K562 (cell line): Measurements from ENCODE around the gene GNG7. TPM values are rescaled to one million over a fixed set of nuclear protein-coding genes. Genes with fewer than 3 reads are reported as not detected.
A peak's percentile ranks its signal among the peaks of the same experiment; 100 is the strongest.

Experiments
- ATF1 ChIP-seq, 2 experiments: fragments of 450-650 bp in 1 of 2; IDR thresholded peaks; 2 replicates each; pipeline ENCODE4 v1.6.1; 2016; ENCODE audit warnings: missing compliant biosample characterization in 1 of 2, missing genetic modification characterization in 1 of 2
- BHLHE40 ChIP-seq: IDR thresholded peaks from 2 replicates; pipeline ENCODE4 v1.6.1; 2011; ENCODE audit warnings: low read length, improper control_type of control experiment
- CCAR2 ChIP-seq: fragments of 200-400 bp; formaldehyde crosslinking; IDR thresholded peaks from 2 replicates; pipeline ENCODE4 v1.6.1; 2017; ENCODE audit warnings: mild to moderate bottlenecking, low read depth, low read length
- CHD1 ChIP-seq: fragments of 200-600 bp; sonication (generic); IDR thresholded peaks from one replicate; pipeline ENCODE4 v1.6.1; 2012; ENCODE audit warnings: mild to moderate bottlenecking, moderate library complexity, low read length, inconsistent platforms
- CXXC5 ChIP-seq: fragments of 250-450 bp; sonication (Bioruptor Pico); IDR thresholded peaks from 2 replicates; pipeline ENCODE4 v1.8.0; 2022; ENCODE audit warnings: inconsistent platforms, mild to moderate bottlenecking, moderate library complexity
- ETV6 ChIP-seq, 3 experiments: fragments of 150-350 bp in 1 of 3; sonication (generic) in 1 of 3; formaldehyde crosslinking in 1 of 3; IDR thresholded peaks; 2 replicates each; pipeline versions ENCODE4 v1.6.1 to v1.8.0; 2014 to 2022; ENCODE audit warnings: borderline replicate concordance in 2 of 3, low read depth in 2 of 3, antibody characterized with exemption in 1 of 3, low read length in 1 of 3, mild to moderate bottlenecking in 1 of 3, missing genetic modification reagents in 1 of 3
- FIP1L1 ChIP-seq: fragments of 200-400 bp; formaldehyde crosslinking; IDR thresholded peaks from 2 replicates; pipeline ENCODE4 v1.6.1; 2018; ENCODE audit warnings: mild to moderate bottlenecking, low read depth, low read length; ENCODE audit not compliant: poor library complexity, severe bottlenecking
- HDAC6 ChIP-seq: IDR thresholded peaks from 2 replicates; pipeline ENCODE4 v1.6.1; 2012; ENCODE audit warnings: low read depth, mild to moderate bottlenecking, control low read depth, inconsistent platforms, low read length, moderate library complexity
- MYBL2 ChIP-seq, 2 experiments: fragments of 450-650 bp in 1 of 2; sonication (generic) in 1 of 2; formaldehyde crosslinking in 1 of 2; IDR thresholded peaks; 2 replicates each; pipeline versions ENCODE4 v1.6.1 to v1.8.1; 2017 to 2022; ENCODE audit warnings: borderline replicate concordance in 1 of 2, inconsistent platforms in 1 of 2, low read depth in 1 of 2, mild to moderate bottlenecking in 1 of 2, missing genetic modification reagents in 1 of 2, moderate library complexity in 1 of 2
- NFIX ChIP-seq: fragments of 250-450 bp; sonication (Bioruptor Pico); IDR thresholded peaks from 2 replicates; pipeline ENCODE4 v1.4.0; 2020; ENCODE audit warnings: low read depth, mild to moderate bottlenecking, moderate library complexity
- PHF21A ChIP-seq: fragments of 450-650 bp; IDR thresholded peaks from 2 replicates; pipeline ENCODE4 v1.6.1; 2017; ENCODE audit warnings: low read depth, borderline replicate concordance
- PML ChIP-seq: IDR thresholded peaks from 2 replicates; pipeline ENCODE4 v1.6.1; 2012; ENCODE audit warnings: low read length, inconsistent platforms
- RBFOX2 ChIP-seq: fragments of 200-400 bp; formaldehyde crosslinking; IDR thresholded peaks from 2 replicates; pipeline ENCODE4 v1.6.1; 2017; ENCODE audit warnings: low read depth, mild to moderate bottlenecking, low read length, moderate library complexity
- SOX6 ChIP-seq: fragments of 450-650 bp; IDR thresholded peaks from 2 replicates; pipeline ENCODE4 v1.6.1; 2014; ENCODE audit warnings: mild to moderate bottlenecking
- TBL1XR1 ChIP-seq, 2 experiments: IDR thresholded peaks; 2 replicates each; pipeline ENCODE4 v1.6.1; 2012; ENCODE audit warnings: improper control_type of control experiment in 2 of 2, low read length in 2 of 2, mild to moderate bottlenecking in 1 of 2
- TCF3 ChIP-seq: sonication (generic); formaldehyde crosslinking; IDR thresholded peaks from 2 replicates; pipeline ENCODE4 v1.4.0; 2020; ENCODE audit warnings: mild to moderate bottlenecking, missing genetic modification reagents
- TOE1 ChIP-seq, 2 experiments: fragments of 450-650 bp in 1 of 2; sonication (generic) in 1 of 2; formaldehyde crosslinking in 1 of 2; IDR thresholded peaks; 2 replicates each; pipeline versions ENCODE4 v1.7.1 to v1.8.0; 2016 to 2022; ENCODE audit warnings: borderline replicate concordance in 2 of 2, mild to moderate bottlenecking in 2 of 2, antibody characterized with exemption in 1 of 2, inconsistent platforms in 1 of 2, low read depth in 1 of 2, missing genetic modification reagents in 1 of 2, moderate library complexity in 1 of 2
- ZBED1 ChIP-seq: IDR thresholded peaks from 2 replicates; pipeline ENCODE4 v1.6.1; 2014
- ZNF184 ChIP-seq: sonication (generic); formaldehyde crosslinking; IDR thresholded peaks from 2 replicates; pipeline ENCODE4 v1.5.0; 2020; ENCODE audit warnings: missing genetic modification reagents
- ZNF24 ChIP-seq: fragments of 450-650 bp; IDR thresholded peaks from 2 replicates; pipeline ENCODE4 v1.6.1; 2016
- ZNF668 ChIP-seq: fragments of 250-450 bp; sonication (Bioruptor Pico); IDR thresholded peaks from 2 replicates; pipeline ENCODE4 v1.8.0; 2022; ENCODE audit warnings: mild to moderate bottlenecking, inconsistent platforms
- ZNF764 ChIP-seq: fragments of 250-450 bp; sonication (Bioruptor Pico); IDR thresholded peaks from 2 replicates; pipeline ENCODE4 v1.4.0; 2020; ENCODE audit warnings: low read depth, mild to moderate bottlenecking, moderate library complexity
- ZNF77 ChIP-seq: fragments of 250-450 bp; sonication (Bioruptor Pico); IDR thresholded peaks from 2 replicates; pipeline ENCODE4 v1.5.0; 2020
- ZNF780A ChIP-seq: fragments of 250-450 bp; sonication (Bioruptor Pico); IDR thresholded peaks from 2 replicates; pipeline ENCODE4 v1.5.0; 2021; ENCODE audit warnings: mild to moderate bottlenecking
- polyA plus RNA-seq, 8 experiments: library from polyadenylated mRNA; depleted of rRNA in 4 of 8; stranded (reverse) in 5 of 8; unstranded in 3 of 8; fragments of >200 nt; fragmentation: Nextera tagmentation in 2 of 8; fragmentation: Illumina TruSeq in 1 of 8; extraction: Ambion mirVana in 2 of 8; extraction: Trizol in 1 of 8; gene quantifications; 2 replicates each; pipeline versions ENCODE4 v1.2.1 to v1.2.3, GENCODE V29; 2011 to 2014; ENCODE audit warnings: inconsistent platforms in 1 of 8, missing spikeins in 1 of 8
- total RNA-seq, 7 experiments: library from RNA; depleted of rRNA in 6 of 7; stranded (reverse); fragments of >200 nt in 6 of 7; fragmentation: Illumina TruSeq in 2 of 7; extraction: Trizol in 2 of 7; gene quantifications; 2 replicates each; pipeline versions ENCODE4 v1.2.1 to v1.2.3, GENCODE V29; 2011 to 2021; ENCODE audit warnings: low replicate concordance in 1 of 7
- TF ChIP-seq, protein P1 (sequence below): fragments of 450-650 bp; IDR thresholded peaks from one replicate; pipeline ENCODE4 v1.6.1; 2018; ENCODE audit warnings: mild to moderate bottlenecking, moderate library complexity; ENCODE audit not compliant: partially characterized antibody
- TF ChIP-seq, protein P2 (sequence below): sonication (generic); formaldehyde crosslinking; IDR thresholded peaks from 2 replicates; pipeline ENCODE4 v1.8.1; 2023; ENCODE audit warnings: mild to moderate bottlenecking, missing genetic modification reagents
- TF ChIP-seq, protein P3 (sequence below): fragments of 250-450 bp; sonication (Bioruptor Pico); IDR thresholded peaks from 2 replicates; pipeline ENCODE4 v1.4.0; 2020; ENCODE audit warnings: borderline replicate concordance

GNG7 gene
- total and polyA plus RNA-seq, 9 of the 15 experiments (the other 6 are each of a cell fraction or from before 2014, with no cell fraction given), result 0.01 to 0.20 (median 0.06) TPM; not detected in 1

DNA sequence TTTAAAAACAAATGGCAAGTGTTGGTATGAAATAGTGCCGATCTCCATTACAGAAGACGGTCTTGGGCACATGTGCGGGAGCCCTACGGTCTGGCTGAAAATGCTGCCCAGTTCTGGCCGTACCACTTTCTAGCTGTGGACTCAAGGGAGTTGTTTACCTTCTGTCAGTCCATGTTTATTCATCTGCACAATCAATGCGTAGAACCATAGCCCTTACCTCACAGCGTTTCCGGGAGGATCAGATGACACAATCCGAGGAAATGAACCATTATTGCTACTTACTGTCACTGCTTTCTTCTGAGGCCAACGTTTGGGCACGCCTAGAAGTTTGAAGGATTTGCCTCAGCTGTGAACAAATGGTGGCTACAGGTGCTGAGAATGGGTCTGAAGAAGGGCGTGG lies 195.4 kb downstream of the GNG7 start (continued):
- TF ChIP-seq, protein P1, sequence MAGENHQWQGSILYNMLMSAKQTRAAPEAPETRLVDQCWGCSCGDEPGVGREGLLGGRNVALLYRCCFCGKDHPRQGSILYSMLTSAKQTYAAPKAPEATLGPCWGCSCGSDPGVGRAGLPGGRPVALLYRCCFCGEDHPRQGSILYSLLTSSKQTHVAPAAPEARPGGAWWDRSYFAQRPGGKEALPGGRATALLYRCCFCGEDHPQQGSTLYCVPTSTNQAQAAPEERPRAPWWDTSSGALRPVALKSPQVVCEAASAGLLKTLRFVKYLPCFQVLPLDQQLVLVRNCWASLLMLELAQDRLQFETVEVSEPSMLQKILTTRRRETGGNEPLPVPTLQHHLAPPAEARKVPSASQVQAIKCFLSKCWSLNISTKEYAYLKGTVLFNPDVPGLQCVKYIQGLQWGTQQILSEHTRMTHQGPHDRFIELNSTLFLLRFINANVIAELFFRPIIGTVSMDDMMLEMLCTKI, result no peak
- no peak for TF ChIP-seq PHF21A
- no peak for TF ChIP-seq TBL1XR1 (IDR thresholded peaks at IDR 0.05; ENCODE audit: low read length in 2 of 2)
- no peak for TF ChIP-seq MYBL2 (IDR thresholded peaks at IDR 0.05; ENCODE audit: low read depth)
- no peak for TF ChIP-seq MYBL2 (CRISPR knock-in tag; IDR thresholded peaks at IDR 0.05; ENCODE audit: borderline replicate concordance)
- no peak for TF ChIP-seq ZNF668 (CRISPR knock-in tag)
- no peak for TF ChIP-seq ATF1 (CRISPR knock-in tag; IDR thresholded peaks at IDR 0.05)
- peak; percentile 57 for TF ChIP-seq ATF1 (tag; IDR thresholded peaks at IDR 0.05)
- TF ChIP-seq ZNF184, result no peak
- no peak for TF ChIP-seq RBFOX2
- TF ChIP-seq PML, result no peak
- TF ChIP-seq, protein P2, sequence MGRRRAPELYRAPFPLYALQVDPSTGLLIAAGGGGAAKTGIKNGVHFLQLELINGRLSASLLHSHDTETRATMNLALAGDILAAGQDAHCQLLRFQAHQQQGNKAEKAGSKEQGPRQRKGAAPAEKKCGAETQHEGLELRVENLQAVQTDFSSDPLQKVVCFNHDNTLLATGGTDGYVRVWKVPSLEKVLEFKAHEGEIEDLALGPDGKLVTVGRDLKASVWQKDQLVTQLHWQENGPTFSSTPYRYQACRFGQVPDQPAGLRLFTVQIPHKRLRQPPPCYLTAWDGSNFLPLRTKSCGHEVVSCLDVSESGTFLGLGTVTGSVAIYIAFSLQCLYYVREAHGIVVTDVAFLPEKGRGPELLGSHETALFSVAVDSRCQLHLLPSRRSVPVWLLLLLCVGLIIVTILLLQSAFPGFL (CRISPR knock-in tag), result no peak
- no peak for TF ChIP-seq CHD1
- TF ChIP-seq, protein P3, sequence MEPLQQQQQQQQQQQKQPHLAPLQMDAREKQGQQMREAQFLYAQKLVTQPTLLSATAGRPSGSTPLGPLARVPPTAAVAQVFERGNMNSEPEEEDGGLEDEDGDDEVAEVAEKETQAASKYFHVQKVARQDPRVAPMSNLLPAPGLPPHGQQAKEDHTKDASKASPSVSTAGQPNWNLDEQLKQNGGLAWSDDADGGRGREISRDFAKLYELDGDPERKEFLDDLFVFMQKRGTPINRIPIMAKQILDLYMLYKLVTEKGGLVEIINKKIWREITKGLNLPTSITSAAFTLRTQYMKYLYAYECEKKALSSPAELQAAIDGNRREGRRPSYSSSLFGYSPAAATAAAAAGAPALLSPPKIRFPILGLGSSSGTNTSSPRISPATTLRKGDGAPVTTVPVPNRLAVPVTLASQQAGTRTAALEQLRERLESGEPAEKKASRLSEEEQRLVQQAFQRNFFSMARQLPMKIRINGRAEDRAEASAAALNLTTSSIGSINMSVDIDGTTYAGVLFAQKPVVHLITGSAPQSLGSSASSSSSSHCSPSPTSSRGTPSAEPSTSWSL (CRISPR knock-in tag), result no peak
- TF ChIP-seq ETV6 (IDR thresholded peaks at IDR 0.05; ENCODE audit: borderline replicate concordance in 1 of 2, low read depth in 2 of 2, low read length in 1 of 2), result no peak
- TF ChIP-seq ETV6 (CRISPR knock-in tag; IDR thresholded peaks at IDR 0.05; ENCODE audit: borderline replicate concordance), result no peak
- TF ChIP-seq TCF3 (CRISPR knock-in tag), result no peak
- TF ChIP-seq ZNF764 (CRISPR knock-in tag), result no peak
- TF ChIP-seq ZBED1, result no peak
- TF ChIP-seq SOX6, result peak; percentile 57
- no peak for TF ChIP-seq FIP1L1
- no peak for TF ChIP-seq ZNF77 (CRISPR knock-in tag)
- no peak for TF ChIP-seq NFIX (CRISPR knock-in tag)
- no peak for TF ChIP-seq ZNF780A (CRISPR knock-in tag)
- peak; percentile 57 for TF ChIP-seq CXXC5 (CRISPR knock-in tag)
- no peak for TF ChIP-seq HDAC6
- TF ChIP-seq ZNF24, result peak; percentile 71; the same call in 1 of the 2 replicates
- no peak for TF ChIP-seq TOE1 (IDR thresholded peaks at IDR 0.05; ENCODE audit: borderline replicate concordance)
- no peak for TF ChIP-seq TOE1 (CRISPR knock-in tag; IDR thresholded peaks at IDR 0.05; ENCODE audit: borderline replicate concordance, low read depth)
- no peak for TF ChIP-seq BHLHE40
- no peak for TF ChIP-seq CCAR2
